Measurements from ENCODE around the gene TBL3.

- no peak for TF ChIP-seq EZH2 (IDR thresholded peaks at IDR 0.05)
- TF ChIP-seq CTCF (IDR thresholded peaks at IDR 0.05): no peak
Observed at GRCh38 chr16:1938910-1939309, 32.9 kb upstream of the TBL3 start.
